Fibroblast of lung (primary cell): ENCODE measurements around the gene PACRG. TPM values are rescaled to one million over a fixed set of nuclear protein-coding genes. Genes with fewer than 3 reads are reported as not detected.

Source experiments
- DNase-seq, 2 donors: peaks; one replicate each; pipeline versions ENCODE4 v3.0.0 to v3.0.0-alpha.2; 2010; ENCODE audit warnings: low read depth in 2 of 2
- H2AFZ ChIP-seq: 2 replicates; pipeline ENCODE4 v1.5.1; 2012; ENCODE audit warnings: low read length, control low read depth, inconsistent platforms
- H3K27ac ChIP-seq: 2 replicates; pipeline ENCODE4 v1.5.1; 2011; ENCODE audit warnings: low read length, control low read depth; ENCODE audit not compliant: insufficient read depth
- H3K27me3 ChIP-seq: 2 replicates; pipeline ENCODE4 v1.5.1; 2011; ENCODE audit warnings: mild to moderate bottlenecking, low read length; ENCODE audit not compliant: control insufficient read depth, insufficient read depth
- H3K36me3 ChIP-seq: 2 replicates; pipeline ENCODE4 v1.5.1; 2011; ENCODE audit warnings: low read length; ENCODE audit not compliant: control insufficient read depth, insufficient read depth
- H3K4me1 ChIP-seq: 2 replicates; pipeline ENCODE4 v1.5.1; 2011; ENCODE audit warnings: low read length; ENCODE audit not compliant: control insufficient read depth, insufficient read depth; ENCODE audit errors: extremely low read depth
- H3K4me2 ChIP-seq: 2 replicates; pipeline ENCODE4 v1.5.1; 2011; ENCODE audit warnings: low read length, control low read depth; ENCODE audit not compliant: insufficient read depth; ENCODE audit errors: extremely low read depth
- H3K4me3 ChIP-seq, 4 experiments: fragments of 200-600 bp in 1 of 4; sonication (generic) in 1 of 4; replicated peaks in 1 of 4; 2 replicates each; pipeline ENCODE4 v1.5.1; 2011 to 2016; ENCODE audit warnings: low read length in 4 of 4, low read depth in 3 of 4, mild to moderate bottlenecking in 3 of 4, control low read depth in 2 of 4, inconsistent platforms in 1 of 4, mixed read lengths in 1 of 4; ENCODE audit not compliant: insufficient read depth in 1 of 4; ENCODE audit errors: control extremely low read depth in 1 of 4
- H3K79me2 ChIP-seq: 2 replicates; pipeline ENCODE4 v1.5.1; 2012; ENCODE audit warnings: mild to moderate bottlenecking, low read length, inconsistent platforms; ENCODE audit not compliant: control insufficient read depth, insufficient read depth
- H3K9ac ChIP-seq: 2 replicates; pipeline ENCODE4 v1.5.1; 2011; ENCODE audit warnings: mild to moderate bottlenecking, low read length, control low read depth; ENCODE audit not compliant: insufficient read depth
- H3K9me3 ChIP-seq: 2 replicates; pipeline ENCODE4 v1.5.1; 2012; ENCODE audit warnings: low read depth, low read length; ENCODE audit not compliant: control insufficient read depth, insufficient read depth
- H4K20me1 ChIP-seq: 2 replicates; pipeline ENCODE4 v1.5.1; 2011; ENCODE audit warnings: low read length; ENCODE audit not compliant: control insufficient read depth, insufficient read depth; ENCODE audit errors: extremely low read depth
- CTCF ChIP-seq, 2 donors: IDR thresholded peaks in 1 of 2; conservative IDR thresholded peaks in 1 of 2; 1 replicate in 1 of 2; 2 replicates in 1 of 2; pipeline ENCODE4 v1.5.1; 2011 to 2012; ENCODE audit warnings: low read length in 2 of 2, control low read depth in 1 of 2, inconsistent platforms in 1 of 2, low read depth in 1 of 2, mild to moderate bottlenecking in 1 of 2
- EZH2 ChIP-seq: IDR thresholded peaks from 2 replicates; pipeline ENCODE4 v1.5.1; 2012; ENCODE audit warnings: low read length, control low read depth, mild to moderate bottlenecking; ENCODE audit errors: missing control alignments
- polyA plus RNA-seq, 2 donors: library from polyadenylated mRNA; depleted of rRNA in 1 of 2; stranded (reverse) in 1 of 2; unstranded in 1 of 2; fragments of >200 nt; gene quantifications; 2 replicates each; pipeline ENCODE4 v1.2.1, GENCODE V29; 2011 to 2012; ENCODE audit warnings: missing spikeins in 1 of 2
- total RNA-seq: library from RNA; depleted of rRNA; stranded (reverse); fragments of >200 nt; gene quantifications from 2 replicates; pipeline ENCODE4 v1.2.1, GENCODE V29; 2014

Gene PACRG
- total and polyA plus RNA-seq, 2 donors (not counting 1 experiment from before 2014, with no cell fraction given), result 0.30 to 0.66 TPM

- Histone ChIP-seq H3K9me3 (no peaks in the 10 kb centered on the region), H3K27ac (no peak overlapping the region), H3K79me2 (no peaks in the 10 kb centered on the region), H3K4me2 (no peak overlapping the region), H3K9ac (no peak overlapping the region), H4K20me1 (no peaks in the 10 kb centered on the region), H3K4me3 (no peak overlapping the region), H3K4me1 (no peaks in the 10 kb centered on the region), H3K27me3 (no peaks in the 10 kb centered on the region), H2AFZ (no peak overlapping the region), H3K36me3 (no peaks in the 10 kb centered on the region)
- no peak for DNase-seq
- no peak for TF ChIP-seq CTCF (conservative IDR thresholded peaks at IDR 0.05 in 1 of 2, IDR thresholded peaks at IDR 0.05 in 1 of 2; ENCODE audit: low read depth in 1 of 2, low read length in 2 of 2)
- TF ChIP-seq EZH2, result no peak
Measured at GRCh38 chr6:163212123-163212522, 484.3 kb downstream of the PACRG start.

GRCh38 chr6:163214259-163214658 lies 486.5 kb downstream of the PACRG start:
- no peak for DNase-seq
- no peaks in the 10 kb centered on the region for H3K79me2 ChIP-seq
- H3K4me2 ChIP-seq, result no peak overlapping the region
- no peak overlapping the region for H3K9ac ChIP-seq
- no peaks in the 10 kb centered on the region for H3K9me3 ChIP-seq
- no peak for TF ChIP-seq EZH2
- no peak for TF ChIP-seq CTCF (conservative IDR thresholded peaks at IDR 0.05 in 1 of 2, IDR thresholded peaks at IDR 0.05 in 1 of 2; ENCODE audit: low read depth in 1 of 2, low read length in 2 of 2)
- H3K4me3 ChIP-seq, result no peak overlapping the region
- H3K27me3 ChIP-seq, result no peaks in the 10 kb centered on the region
- H3K4me1 ChIP-seq, result no peaks in the 10 kb centered on the region
- H2AFZ ChIP-seq, result no peak overlapping the region
- no peak overlapping the region for H3K27ac ChIP-seq
- no peaks in the 10 kb centered on the region for H4K20me1 ChIP-seq
- H3K36me3 ChIP-seq, result no peaks in the 10 kb centered on the region

GRCh38 chr6:163218361-163218894 lies 490.7 kb downstream of the PACRG start:
- no peaks in the 10 kb centered on the region for H4K20me1 ChIP-seq
- no peaks in the 10 kb centered on the region for H3K4me1 ChIP-seq
- H3K4me2 ChIP-seq, result no peak overlapping the region
- no peaks in the 10 kb centered on the region for H3K36me3 ChIP-seq
- H3K9ac ChIP-seq, result no peak overlapping the region
- H3K9me3 ChIP-seq, result no peaks in the 10 kb centered on the region
- TF ChIP-seq CTCF (conservative IDR thresholded peaks at IDR 0.05 in 1 of 2, IDR thresholded peaks at IDR 0.05 in 1 of 2; ENCODE audit: low read depth in 1 of 2, low read length in 2 of 2), result no peak
- TF ChIP-seq EZH2, result no peak
- no peak overlapping the region for H3K27ac ChIP-seq
- no peaks in the 10 kb centered on the region for H3K27me3 ChIP-seq
- DNase-seq, result no peak
- no peaks in the 10 kb centered on the region for H3K79me2 ChIP-seq
- H2AFZ ChIP-seq, result no peak overlapping the region
- H3K4me3 ChIP-seq, result no peak overlapping the region
